Measurements from ENCODE around the gene KCNJ12.

- TF ChIP-seq CTCF (IDR thresholded peaks at IDR 0.05): no peak
- no peak for TF ChIP-seq POLR2A (IDR thresholded peaks at IDR 0.05)
- no peak for TF ChIP-seq POLR2AphosphoS5 (IDR thresholded peaks at IDR 0.05; ENCODE audit: insufficient read depth in 1 of 2, low read depth in 1 of 2)
These were observed 13.2 kb downstream of the KCNJ12 start for GRCh38 chr17:21389394-21389793.
